Measurements from ENCODE around the gene WNT10A. TPM values are rescaled to one million over a fixed set of nuclear protein-coding genes. Genes with fewer than 3 reads are reported as not detected.

Gene WNT10A
- total RNA-seq, 1 donor from 2014 or later: not detected

DNA sequence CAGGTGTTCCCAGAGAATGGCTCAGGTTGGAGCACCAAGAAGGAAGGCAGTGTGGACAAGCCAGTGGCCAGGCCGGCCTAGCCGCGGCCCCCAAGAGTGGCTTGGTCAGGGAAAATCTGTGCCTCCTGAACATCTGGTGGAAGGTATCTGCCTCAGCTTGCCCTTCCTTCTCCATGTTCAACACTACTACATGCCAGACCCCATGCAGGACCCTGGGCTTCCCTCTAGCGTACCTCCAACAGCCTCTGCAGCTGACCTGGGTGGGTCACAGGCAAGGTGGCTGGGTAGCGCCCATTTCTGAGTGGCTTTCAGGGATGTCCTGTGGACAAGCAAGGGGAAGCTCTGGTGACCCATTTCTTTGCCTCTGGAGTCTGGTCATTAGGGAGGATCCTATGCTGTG lies 7.7 kb downstream of the WNT10A start:
- Mint-ChIP-seq H3K27ac (no peak overlapping the region), H3K4me1 (ENCODE audit: low read depth) (no peaks in the 10 kb centered on the region), H3K4me3 (ENCODE audit: low read depth) (no peak overlapping the region), H3K9me3 (ENCODE audit: low read depth) (no peaks in the 10 kb centered on the region), H3K27me3 (peaks cover 81% of the 10 kb centered on the region), H3K36me3 (ENCODE audit: insufficient read depth) (no peaks in the 10 kb centered on the region)
- no peak for DNase-seq (ENCODE audit: low spot score, unreplicated experiment)
- TF ChIP-seq, protein P1, sequence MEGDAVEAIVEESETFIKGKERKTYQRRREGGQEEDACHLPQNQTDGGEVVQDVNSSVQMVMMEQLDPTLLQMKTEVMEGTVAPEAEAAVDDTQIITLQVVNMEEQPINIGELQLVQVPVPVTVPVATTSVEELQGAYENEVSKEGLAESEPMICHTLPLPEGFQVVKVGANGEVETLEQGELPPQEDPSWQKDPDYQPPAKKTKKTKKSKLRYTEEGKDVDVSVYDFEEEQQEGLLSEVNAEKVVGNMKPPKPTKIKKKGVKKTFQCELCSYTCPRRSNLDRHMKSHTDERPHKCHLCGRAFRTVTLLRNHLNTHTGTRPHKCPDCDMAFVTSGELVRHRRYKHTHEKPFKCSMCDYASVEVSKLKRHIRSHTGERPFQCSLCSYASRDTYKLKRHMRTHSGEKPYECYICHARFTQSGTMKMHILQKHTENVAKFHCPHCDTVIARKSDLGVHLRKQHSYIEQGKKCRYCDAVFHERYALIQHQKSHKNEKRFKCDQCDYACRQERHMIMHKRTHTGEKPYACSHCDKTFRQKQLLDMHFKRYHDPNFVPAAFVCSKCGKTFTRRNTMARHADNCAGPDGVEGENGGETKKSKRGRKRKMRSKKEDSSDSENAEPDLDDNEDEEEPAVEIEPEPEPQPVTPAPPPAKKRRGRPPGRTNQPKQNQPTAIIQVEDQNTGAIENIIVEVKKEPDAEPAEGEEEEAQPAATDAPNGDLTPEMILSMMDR (IDR thresholded peaks at IDR 0.05; ENCODE audit: unreplicated experiment): no peak

DNA sequence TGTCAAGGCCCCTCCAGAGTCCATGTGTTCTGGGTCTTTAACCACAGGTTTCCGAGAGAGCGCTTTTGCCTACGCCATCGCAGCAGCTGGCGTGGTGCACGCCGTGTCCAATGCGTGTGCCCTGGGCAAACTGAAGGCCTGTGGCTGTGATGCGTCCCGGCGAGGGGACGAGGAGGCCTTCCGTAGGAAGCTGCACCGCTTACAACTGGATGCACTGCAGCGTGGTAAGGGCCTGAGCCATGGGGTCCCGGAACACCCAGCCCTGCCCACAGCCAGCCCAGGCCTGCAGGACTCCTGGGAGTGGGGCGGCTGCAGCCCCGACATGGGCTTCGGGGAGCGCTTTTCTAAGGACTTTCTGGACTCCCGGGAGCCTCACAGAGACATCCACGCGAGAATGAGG lies 9.3 kb downstream of the WNT10A start:
- DNase-seq (ENCODE audit: low spot score, unreplicated experiment): no peak
- Mint-ChIP-seq H3K4me3 (ENCODE audit: low read depth) (no peak overlapping the region), H3K9me3 (ENCODE audit: low read depth) (no peaks in the 10 kb centered on the region), H3K36me3 (ENCODE audit: insufficient read depth) (no peaks in the 10 kb centered on the region), H3K27ac (no peak overlapping the region), H3K27me3 (peaks cover 85% of the 10 kb centered on the region), H3K4me1 (ENCODE audit: low read depth) (no peaks in the 10 kb centered on the region)
- TF ChIP-seq, protein P1 (IDR thresholded peaks at IDR 0.05; ENCODE audit: unreplicated experiment): no peak

DNA sequence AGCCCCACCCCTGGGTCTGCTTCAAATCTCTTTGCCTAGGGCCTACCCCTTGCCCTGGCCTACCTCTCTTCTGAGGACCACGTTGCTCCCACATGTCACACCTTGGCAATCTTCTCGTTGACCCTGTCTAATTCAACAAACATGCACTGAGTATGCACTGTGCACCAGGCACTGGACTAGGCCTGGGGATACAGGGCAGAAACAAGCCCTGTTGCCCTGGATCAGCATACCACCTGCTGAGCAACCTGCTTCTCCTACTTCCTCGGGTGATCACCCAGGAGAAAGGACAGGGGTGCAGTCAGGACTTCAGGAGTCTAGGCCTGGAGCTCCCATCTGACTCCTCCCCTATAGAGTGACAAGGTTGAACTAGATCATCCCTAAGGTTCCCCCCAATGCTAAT lies 9.7 kb downstream of the WNT10A start:
- no peak for DNase-seq (ENCODE audit: low spot score, unreplicated experiment)
- Mint-ChIP-seq H3K4me3 (ENCODE audit: low read depth) (no peak overlapping the region), H3K27me3 (peaks cover 85% of the 10 kb centered on the region)

DNA sequence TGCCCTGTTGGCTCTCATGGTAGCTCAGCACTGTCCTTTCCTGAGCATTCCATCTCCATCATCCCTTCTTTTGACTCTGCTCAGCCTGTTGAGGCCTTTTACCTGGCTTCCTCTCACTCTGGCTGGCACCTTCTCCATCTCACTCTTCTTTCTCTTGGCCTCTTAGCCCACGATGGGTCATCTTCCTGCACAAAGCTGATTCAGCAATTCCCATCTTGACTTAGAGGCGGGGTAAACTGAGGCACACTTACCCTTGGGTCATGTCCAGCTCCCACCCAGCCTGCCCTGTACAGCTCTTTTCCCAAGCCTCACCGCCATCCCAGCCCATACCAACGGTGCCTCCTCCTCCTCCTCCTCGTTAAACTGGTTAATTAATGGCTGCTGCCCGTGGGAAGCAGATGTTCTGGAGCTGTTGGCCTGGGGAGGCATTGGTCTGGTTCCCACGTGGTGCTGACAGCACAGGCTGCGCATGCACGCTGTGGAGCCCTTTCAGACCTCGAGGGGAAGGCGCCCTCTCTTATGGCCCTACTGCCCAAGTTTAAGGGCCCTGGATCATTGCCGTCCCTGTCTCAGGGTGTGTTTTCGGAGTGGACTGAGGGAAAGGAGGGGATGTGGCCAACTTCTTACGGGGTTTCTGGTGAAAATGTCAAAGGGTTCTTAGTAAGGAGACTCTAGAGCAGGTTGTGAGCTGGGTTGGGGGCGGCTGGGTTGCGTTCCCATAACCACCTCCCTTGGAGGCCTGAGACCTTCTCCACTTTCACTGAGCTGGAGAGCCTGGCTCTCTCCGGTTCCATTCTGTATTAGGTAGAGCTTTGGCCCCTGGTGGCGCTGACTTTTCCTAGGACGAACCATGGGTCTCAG lies 10.9 kb downstream of the WNT10A start:
- H3K27ac Mint-ChIP-seq: no peak overlapping the region
- DNase-seq (ENCODE audit: low spot score, unreplicated experiment): no peak
- no peaks in the 10 kb centered on the region for H3K36me3 Mint-ChIP-seq (ENCODE audit: insufficient read depth)
- peaks cover 5% of the 10 kb centered on the region for H3K4me1 Mint-ChIP-seq (ENCODE audit: low read depth)
- no peak overlapping the region for H3K4me3 Mint-ChIP-seq (ENCODE audit: low read depth)
- no peaks in the 10 kb centered on the region for H3K9me3 Mint-ChIP-seq (ENCODE audit: low read depth)
- TF ChIP-seq, protein P1 (IDR thresholded peaks at IDR 0.05; ENCODE audit: unreplicated experiment): no peak
- peaks cover 86% of the 10 kb centered on the region for H3K27me3 Mint-ChIP-seq

More for the DNA sequence above, 9.7 kb downstream of the WNT10A start:
- Mint-ChIP-seq H3K4me1 (ENCODE audit: low read depth) (no peaks in the 10 kb centered on the region), H3K9me3 (ENCODE audit: low read depth) (no peaks in the 10 kb centered on the region), H3K27ac (no peak overlapping the region), H3K36me3 (ENCODE audit: insufficient read depth) (no peaks in the 10 kb centered on the region)
- TF ChIP-seq, protein P1 (IDR thresholded peaks at IDR 0.05; ENCODE audit: unreplicated experiment): no peak

DNA sequence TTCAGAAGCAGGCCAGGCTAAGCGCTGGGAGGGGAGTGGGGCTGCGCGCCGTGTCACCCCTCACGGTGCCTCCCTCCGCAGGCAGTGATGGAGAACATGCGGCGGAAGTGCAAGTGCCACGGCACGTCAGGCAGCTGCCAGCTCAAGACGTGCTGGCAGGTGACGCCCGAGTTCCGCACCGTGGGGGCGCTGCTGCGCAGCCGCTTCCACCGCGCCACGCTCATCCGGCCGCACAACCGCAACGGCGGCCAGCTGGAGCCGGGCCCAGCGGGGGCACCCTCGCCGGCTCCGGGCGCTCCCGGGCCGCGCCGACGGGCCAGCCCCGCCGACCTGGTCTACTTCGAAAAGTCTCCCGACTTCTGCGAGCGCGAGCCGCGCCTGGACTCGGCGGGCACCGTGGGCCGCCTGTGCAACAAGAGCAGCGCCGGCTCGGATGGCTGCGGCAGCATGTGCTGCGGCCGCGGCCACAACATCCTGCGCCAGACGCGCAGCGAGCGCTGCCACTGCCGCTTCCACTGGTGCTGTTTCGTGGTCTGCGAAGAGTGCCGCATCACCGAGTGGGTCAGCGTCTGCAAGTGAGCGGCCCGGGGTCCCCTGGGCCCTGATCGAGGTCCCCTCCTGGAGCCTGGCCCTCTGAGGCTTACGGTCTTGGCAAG lies 12.2 kb downstream of the WNT10A start:
- peaks cover 5% of the 10 kb centered on the region for H3K4me1 Mint-ChIP-seq (ENCODE audit: low read depth)
- H3K9me3 Mint-ChIP-seq (ENCODE audit: low read depth): no peaks in the 10 kb centered on the region
- peak overlapping the region; percentile 58 for H3K4me3 Mint-ChIP-seq (ENCODE audit: low read depth)
- no peak overlapping the region for H3K27ac Mint-ChIP-seq
- peak; percentile 65 for DNase-seq (ENCODE audit: low spot score, unreplicated experiment)
- H3K36me3 Mint-ChIP-seq (ENCODE audit: insufficient read depth): no peaks in the 10 kb centered on the region
- TF ChIP-seq, protein P1 (IDR thresholded peaks at IDR 0.05; ENCODE audit: unreplicated experiment): peak; percentile 72
- H3K27me3 Mint-ChIP-seq: peaks cover 79% of the 10 kb centered on the region
